ENCODE measurements around the gene NFIA.

Gene NFIA

DNA sequence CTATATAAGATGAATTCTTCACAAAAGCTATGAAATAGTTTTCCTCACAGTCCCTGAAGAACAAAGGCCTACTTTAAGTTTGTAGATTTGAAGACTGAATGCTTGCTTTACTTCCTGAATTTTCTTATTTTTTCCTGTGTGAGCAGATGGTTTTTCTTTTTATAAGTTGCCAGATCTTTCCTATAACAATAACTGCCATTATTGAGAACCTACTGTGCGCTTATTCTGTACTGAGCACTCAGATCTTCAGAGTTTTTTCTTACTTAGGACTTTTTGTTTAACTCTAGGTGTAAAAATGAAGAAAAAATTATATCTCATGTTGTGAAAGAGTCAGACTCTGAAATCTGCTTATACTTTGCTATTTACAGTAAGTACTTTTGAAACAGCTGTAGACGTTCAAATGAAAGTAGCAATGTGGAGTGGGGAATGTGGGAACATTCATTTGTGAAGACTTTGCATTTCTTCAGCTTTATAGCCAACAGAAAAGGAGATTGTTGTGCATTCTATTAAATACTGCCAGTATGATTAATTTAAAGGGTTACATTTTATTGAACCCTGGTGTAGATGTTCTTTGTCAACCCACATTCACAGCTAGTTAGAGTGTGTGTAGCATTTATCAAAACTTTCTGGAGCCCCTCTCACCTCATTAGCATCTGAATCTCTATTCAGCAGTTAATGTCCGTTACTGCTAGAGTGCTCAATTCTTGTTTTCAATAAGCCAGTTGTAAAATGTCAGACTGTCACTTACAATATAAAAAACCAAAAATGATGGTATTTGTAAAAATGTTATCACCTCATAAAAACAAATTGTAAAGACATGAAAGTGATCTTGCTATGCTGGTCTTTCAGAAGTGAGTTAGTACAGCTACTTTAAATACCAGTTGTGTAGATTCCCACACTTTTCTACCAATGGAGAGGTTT lies 29.0 kb downstream of the NFIA start:
- peak in 1 of 2 donors; percentile 49 for DNase-seq (ENCODE audit: low read depth in 2 of 2)
- TF ChIP-seq, protein P1, sequence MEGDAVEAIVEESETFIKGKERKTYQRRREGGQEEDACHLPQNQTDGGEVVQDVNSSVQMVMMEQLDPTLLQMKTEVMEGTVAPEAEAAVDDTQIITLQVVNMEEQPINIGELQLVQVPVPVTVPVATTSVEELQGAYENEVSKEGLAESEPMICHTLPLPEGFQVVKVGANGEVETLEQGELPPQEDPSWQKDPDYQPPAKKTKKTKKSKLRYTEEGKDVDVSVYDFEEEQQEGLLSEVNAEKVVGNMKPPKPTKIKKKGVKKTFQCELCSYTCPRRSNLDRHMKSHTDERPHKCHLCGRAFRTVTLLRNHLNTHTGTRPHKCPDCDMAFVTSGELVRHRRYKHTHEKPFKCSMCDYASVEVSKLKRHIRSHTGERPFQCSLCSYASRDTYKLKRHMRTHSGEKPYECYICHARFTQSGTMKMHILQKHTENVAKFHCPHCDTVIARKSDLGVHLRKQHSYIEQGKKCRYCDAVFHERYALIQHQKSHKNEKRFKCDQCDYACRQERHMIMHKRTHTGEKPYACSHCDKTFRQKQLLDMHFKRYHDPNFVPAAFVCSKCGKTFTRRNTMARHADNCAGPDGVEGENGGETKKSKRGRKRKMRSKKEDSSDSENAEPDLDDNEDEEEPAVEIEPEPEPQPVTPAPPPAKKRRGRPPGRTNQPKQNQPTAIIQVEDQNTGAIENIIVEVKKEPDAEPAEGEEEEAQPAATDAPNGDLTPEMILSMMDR (IDR thresholded peaks at IDR 0.05; ENCODE audit: low read depth, low read length) = no peak
- H3K4me3 ChIP-seq (replicated peaks in 1 of 2; ENCODE audit: low read depth in 2 of 2, low read length in 2 of 2) = no peak overlapping the region

DNA sequence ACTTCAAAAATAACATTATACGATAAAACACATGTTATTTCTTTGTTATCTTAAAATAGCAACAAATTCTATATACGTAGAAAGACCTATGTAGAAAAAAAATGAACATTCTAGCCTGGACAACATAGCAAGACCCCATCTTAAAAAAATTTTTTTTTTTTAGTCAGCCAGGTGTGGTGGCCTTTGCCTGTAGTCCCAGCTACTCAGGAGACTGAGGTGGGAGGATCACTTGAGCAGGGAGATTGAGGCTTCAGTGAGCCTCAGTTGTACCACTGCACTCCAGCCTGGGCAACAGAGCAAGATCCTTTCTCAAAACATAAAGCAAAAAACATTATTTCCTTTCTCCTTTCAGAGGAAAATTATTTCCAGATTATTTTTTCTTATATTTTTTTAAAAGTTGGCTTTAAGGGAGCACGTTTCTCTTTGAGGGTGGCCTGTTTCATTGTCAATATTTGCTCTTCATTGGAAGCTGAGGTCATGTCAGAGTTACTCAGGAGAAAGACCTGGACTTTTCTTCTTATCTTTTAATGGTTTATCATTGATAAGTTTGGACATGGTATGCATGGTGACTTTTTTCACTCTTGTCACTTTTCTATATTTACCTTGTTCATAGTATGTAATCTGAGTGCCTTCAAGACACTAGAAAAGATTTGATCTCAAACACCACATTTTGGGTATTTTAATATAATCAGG lies 32.0 kb downstream of the NFIA start:
- TF ChIP-seq, protein P1 (IDR thresholded peaks at IDR 0.05; ENCODE audit: low read depth, low read length) = no peak
- DNase-seq (ENCODE audit: low read depth in 2 of 2) = no peak
- no peak overlapping the region for H3K4me3 ChIP-seq (replicated peaks in 1 of 2; ENCODE audit: low read depth in 2 of 2, low read length in 2 of 2)

DNA sequence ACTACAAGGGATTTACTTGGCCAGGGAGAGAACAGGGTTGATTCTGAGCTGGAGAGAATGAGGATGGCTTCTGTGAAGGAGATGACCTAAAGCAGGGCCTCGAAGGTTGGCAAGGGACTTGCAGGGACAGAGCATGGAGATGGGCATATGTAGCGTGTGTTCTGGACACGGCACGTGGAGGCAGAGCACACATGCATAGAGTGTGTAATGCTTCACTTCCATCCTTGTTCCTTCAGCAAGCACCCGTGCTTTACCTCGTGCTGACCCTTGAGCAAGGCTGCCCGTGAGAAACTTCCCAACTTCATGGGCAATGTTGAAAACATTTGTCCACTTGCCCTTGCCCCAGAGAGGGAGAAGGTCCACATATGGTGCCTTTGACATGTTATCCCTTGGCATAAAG lies 33.1 kb downstream of the NFIA start:
- TF ChIP-seq, protein P1 (IDR thresholded peaks at IDR 0.05; ENCODE audit: low read depth, low read length) = no peak
- no peak overlapping the region for H3K4me3 ChIP-seq (replicated peaks in 1 of 2; ENCODE audit: low read depth in 2 of 2, low read length in 2 of 2)
- no peak for DNase-seq (ENCODE audit: low read depth in 2 of 2)

DNA sequence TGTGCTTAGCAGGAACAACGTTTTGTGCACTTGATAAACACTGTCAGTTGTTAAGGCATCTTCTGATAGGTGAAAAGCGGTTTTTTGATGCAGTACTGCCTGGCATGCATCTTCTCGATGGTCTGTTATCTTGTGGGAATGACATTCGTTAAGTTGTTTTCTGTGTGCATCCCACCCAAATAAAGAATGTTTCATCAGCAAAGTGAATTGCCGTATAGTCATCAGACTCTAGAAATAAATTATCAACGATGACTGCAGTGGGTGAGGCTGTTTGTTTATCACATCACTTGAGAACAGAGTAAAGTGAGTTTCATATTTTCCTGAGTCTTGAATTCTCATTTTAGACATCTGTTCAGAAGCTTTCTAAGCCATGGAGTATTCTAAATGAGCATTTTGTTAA lies 34.1 kb downstream of the NFIA start:
- TF ChIP-seq, protein P1 (IDR thresholded peaks at IDR 0.05; ENCODE audit: low read depth, low read length) = no peak
- H3K4me3 ChIP-seq (replicated peaks in 1 of 2; ENCODE audit: low read depth in 2 of 2, low read length in 2 of 2) = no peak overlapping the region
- peak; percentile 57 to 65 for DNase-seq (ENCODE audit: low read depth in 2 of 2)

DNA sequence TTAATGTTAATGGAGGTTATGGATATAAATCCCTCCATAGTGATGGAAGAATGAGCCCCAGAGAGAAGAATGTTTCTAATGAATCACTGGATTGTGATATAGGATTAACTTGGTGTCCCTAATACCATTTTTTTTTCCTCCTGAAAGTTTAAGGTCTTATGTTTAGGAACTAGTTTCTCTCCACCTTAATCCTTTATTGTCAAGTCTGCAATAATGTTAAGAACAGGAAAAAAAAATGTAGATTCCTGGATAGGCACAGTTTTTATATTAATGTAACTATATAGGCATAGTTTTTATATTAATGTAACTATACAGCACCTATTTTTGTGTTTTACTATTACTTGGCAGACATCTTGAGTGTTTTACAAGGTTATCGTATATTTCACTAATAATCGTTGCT lies 34.9 kb downstream of the NFIA start:
- DNase-seq (ENCODE audit: low read depth in 2 of 2) = no peak
- H3K4me3 ChIP-seq (replicated peaks in 1 of 2; ENCODE audit: low read depth in 2 of 2, low read length in 2 of 2) = no peak overlapping the region
- TF ChIP-seq, protein P1 (IDR thresholded peaks at IDR 0.05; ENCODE audit: low read depth, low read length) = no peak

DNA sequence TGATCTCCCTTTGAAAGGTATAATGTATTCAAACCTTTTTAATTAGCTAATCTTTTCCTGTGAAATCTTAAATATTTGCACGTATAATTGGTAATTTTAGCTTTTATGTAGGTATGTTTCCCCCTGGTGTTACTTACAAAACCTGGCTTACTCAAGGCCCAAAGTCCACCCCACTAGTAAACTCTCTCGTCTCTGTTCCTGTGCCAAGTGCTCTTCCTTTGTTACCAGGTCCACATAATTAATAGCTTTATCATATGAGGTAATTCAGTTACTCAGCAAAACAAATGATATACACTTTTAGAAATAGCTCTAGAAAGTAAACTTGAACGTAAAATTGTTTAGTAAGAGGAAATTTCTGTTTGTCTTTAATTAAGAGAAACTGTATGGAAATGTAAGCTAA lies 36.7 kb downstream of the NFIA start:
- H3K4me3 ChIP-seq (replicated peaks in 1 of 2; ENCODE audit: low read depth in 2 of 2, low read length in 2 of 2) = no peak overlapping the region
- TF ChIP-seq, protein P1 (IDR thresholded peaks at IDR 0.05; ENCODE audit: low read depth, low read length) = no peak
- DNase-seq (ENCODE audit: low read depth in 2 of 2) = peak in 1 of 2 donors; percentile 47
